Adrenal gland (tissue), 19 donors: ENCODE data around the gene C19orf18. TPM values are rescaled to one million over a fixed set of nuclear protein-coding genes. Genes with fewer than 3 reads are reported as not detected.

ENCODE experiments used
- DNase-seq, 7 donors: peaks; one replicate each; pipeline ENCODE4 v3.0.0-alpha.2; 2019 to 2020
- H3K27ac ChIP-seq, 5 donors: fragments of 200-600 bp; sonication (generic) in 4 of 5; 1 replicate in 3 of 5; 2 replicates in 2 of 5; pipeline versions ENCODE4 v1.5.1 to v1.8.0; 2016 to 2020; ENCODE audit warnings: mild to moderate bottlenecking in 1 of 5
- H3K27me3 ChIP-seq: fragments of 200-600 bp; 2 replicates; pipeline ENCODE4 v1.8.0; 2021
- H3K36me3 ChIP-seq, 2 donors: fragments of 200-600 bp; replicated peaks in 1 of 2; 1 replicate in 1 of 2; 2 replicates in 1 of 2; pipeline versions ENCODE4 v1.5.1 to v1.8.0; 2018 to 2022
- H3K4me1 ChIP-seq, 2 donors: fragments of 200-600 bp; replicated peaks in 1 of 2; 1 replicate in 1 of 2; 2 replicates in 1 of 2; pipeline versions ENCODE4 v1.5.1 to v1.8.0; 2018 to 2021
- H3K4me3 ChIP-seq, 4 donors: fragments of 200-600 bp; sonication (generic) in 3 of 4; one replicate each; pipeline ENCODE4 v1.5.1; 2016 to 2018
- H3K9me3 ChIP-seq, 3 donors: fragments of 200-600 bp; sonication (generic) in 1 of 3; replicated peaks in 1 of 3; 1 replicate in 2 of 3; 2 replicates in 1 of 3; pipeline versions ENCODE4 v1.5.1 to v1.8.0; 2016 to 2021
- POLR2A ChIP-seq, 2 donors: fragments of 450-650 bp; IDR thresholded peaks; one replicate each; pipeline ENCODE4 v1.6.1; 2017; ENCODE audit warnings: antibody characterized with exemption in 2 of 2, mild to moderate bottlenecking in 2 of 2, moderate library complexity in 1 of 2
- WGBS, 4 donors: extraction: QIAGEN DNeasy Blood & Tissue Kit in 2 of 4; methylation state at CpG; one replicate each; pipeline versions ENCODE4 v1.1.5 to v1.1.7; 2013 to 2017; 5-methylcytosine and 5-hydroxymethylcytosine counted together
- intact Hi-C, 2 donors: fragments of 100-400 bp; cut with DNase I; formaldehyde crosslinking; loops; one replicate each; pipeline versions ENCODE4 v1.14.1 to v1.15.0; 2022 to 2023
- long read RNA-seq, 10 donors: library from polyadenylated mRNA in 3 of 10; unstranded in 2 of 10; stranded (forward) in 1 of 10; transcript quantifications; one replicate each; pipeline ENCODE4 v2.0.0 and lab custom pipeline, GENCODE V29; 2021 to 2026
- polyA plus RNA-seq, 3 donors: library from polyadenylated mRNA; stranded (reverse); fragments of 200-250 nt in 2 of 3; fragments of 350-450 nt in 1 of 3; fragmentation: Illumina TruSeq in 1 of 3; extraction: RNeasy Lipid Tissue Mini Kit (QIAGEN cat#74804) in 1 of 3; gene quantifications; one replicate each; pipeline ENCODE4 v1.2.3, GENCODE V29; 2013 to 2014
- total RNA-seq, 9 donors: library from RNA; depleted of rRNA in 4 of 9; stranded (reverse); fragments of >200 nt in 4 of 9; fragments of 120-200 nt in 1 of 9; fragmentation: NEBNext Ultra II Directional in 1 of 9; extraction: Animal tissue kit (Norgen Biotek cat#: 25700) in 1 of 9; gene quantifications; one replicate each; pipeline versions ENCODE4 v1.1.0 to v1.2.4, GENCODE V29; 2013 to 2023
- TF ChIP-seq, protein P1 (sequence below), 6 experiments: fragments of 450-650 bp in 4 of 6; fragments of 200-600 bp in 2 of 6; sonication (generic) in 1 of 6; IDR thresholded peaks; 1 replicate in 5 of 6; 2 replicates in 1 of 6; pipeline versions ENCODE4 v1.5.1 to v1.8.0; 2016 to 2021; ENCODE audit warnings: antibody characterized with exemption in 6 of 6, mild to moderate bottlenecking in 2 of 6, moderate library complexity in 1 of 6
- donor health status: healthy with polysubstance abuse.
- donor health status: Bipolar disorder and iron deficiency.
- donor health status: DM: yes; HTN: yes; CAD: no.
- donor health status: DM: no; HTN: no; CAD: no.
- donor health status: DM: no; HTN: no; CAD: no.
- donor health status: DM: yes; HTN: yes; CAD: no.

The C19orf18 gene
- 1 to 10 TPM in 4 of 9 donors, under 1 TPM in 2, not detected in 3; 0.41 to 2.0 (median 1.1) TPM for total RNA-seq
- polyA plus RNA-seq: 10 to 100 TPM in 1 of 3 donors, 1 to 10 TPM in 2; 1.2 to 13.8 (median 4.1) TPM
- long read RNA-seq, donor 1: 0 reads
- long read RNA-seq, donor 2: 0 reads
- long read RNA-seq, donor 3: 0 reads
- long read RNA-seq, donor 4: 0 reads
- long read RNA-seq, donor 5: 0 reads
- long read RNA-seq, donor 6: 0 reads
- long read RNA-seq, donor 7: 0 reads
- long read RNA-seq, donor 8: 0 reads
- long read RNA-seq, donor 9: 0 reads
- long read RNA-seq, donor 10: 0 reads

GRCh38 chr19:57974434-57974833 is at the start of gene C19orf18:
Gene C19orf18 (minus strand): TSS chr19:57974534. CDS start chr19:57974432, 102 bp downstream.
- H3K4me1 ChIP-seq: no peaks in the 10 kb centered on the region
- intact Hi-C loops: loop anchor here in 1 of 2 donors (10.0 kb wide), 2 partner anchors 150 to 280 kb away; no protein-coding TSS in a partner anchor
- no peak for DNase-seq
- peaks cover 10 to 90% (median 25%) of the 10 kb centered on the region in 3 donors for H3K9me3 ChIP-seq
- no peak within 1 kb of the TSS for H3K27ac ChIP-seq
- no peaks in the 10 kb centered on the region for H3K27me3 ChIP-seq
- TF ChIP-seq POLR2A (IDR thresholded peaks at IDR 0.05): no peak
- TF ChIP-seq, protein P1, sequence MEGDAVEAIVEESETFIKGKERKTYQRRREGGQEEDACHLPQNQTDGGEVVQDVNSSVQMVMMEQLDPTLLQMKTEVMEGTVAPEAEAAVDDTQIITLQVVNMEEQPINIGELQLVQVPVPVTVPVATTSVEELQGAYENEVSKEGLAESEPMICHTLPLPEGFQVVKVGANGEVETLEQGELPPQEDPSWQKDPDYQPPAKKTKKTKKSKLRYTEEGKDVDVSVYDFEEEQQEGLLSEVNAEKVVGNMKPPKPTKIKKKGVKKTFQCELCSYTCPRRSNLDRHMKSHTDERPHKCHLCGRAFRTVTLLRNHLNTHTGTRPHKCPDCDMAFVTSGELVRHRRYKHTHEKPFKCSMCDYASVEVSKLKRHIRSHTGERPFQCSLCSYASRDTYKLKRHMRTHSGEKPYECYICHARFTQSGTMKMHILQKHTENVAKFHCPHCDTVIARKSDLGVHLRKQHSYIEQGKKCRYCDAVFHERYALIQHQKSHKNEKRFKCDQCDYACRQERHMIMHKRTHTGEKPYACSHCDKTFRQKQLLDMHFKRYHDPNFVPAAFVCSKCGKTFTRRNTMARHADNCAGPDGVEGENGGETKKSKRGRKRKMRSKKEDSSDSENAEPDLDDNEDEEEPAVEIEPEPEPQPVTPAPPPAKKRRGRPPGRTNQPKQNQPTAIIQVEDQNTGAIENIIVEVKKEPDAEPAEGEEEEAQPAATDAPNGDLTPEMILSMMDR (IDR thresholded peaks at IDR 0.05): no peak
- WGBS, 4 donors: 82 to 97% (median 95%) methylated on average over 4 of the region's 4 CpGs
- H3K36me3 ChIP-seq: peaks cover 0 to 5% of the 10 kb centered on the region in 2 donors
- H3K4me3 ChIP-seq: no peak within 1 kb of the TSS

- no peaks in the 10 kb centered on the region for H3K9me3 ChIP-seq
- TF ChIP-seq, protein P1 (IDR thresholded peaks at IDR 0.05): no peak
- TF ChIP-seq POLR2A (IDR thresholded peaks at IDR 0.05): no peak
- intact Hi-C loops: loop anchor here in 1 of 2 donors (5.0 kb wide), 1 partner anchor 135 kb away; no protein-coding TSS in a partner anchor
- no peaks in the 10 kb centered on the region for H3K4me1 ChIP-seq
- no peaks in the 10 kb centered on the region for H3K27me3 ChIP-seq
- WGBS, 4 donors: 69 to 75% (median 74%) methylated on average over 4 of the region's 4 CpGs
- H3K36me3 ChIP-seq: no peaks in the 10 kb centered on the region
- no peak overlapping the region for H3K27ac ChIP-seq
- no peak for DNase-seq
- no peak overlapping the region for H3K4me3 ChIP-seq
Observed at GRCh38 chr19:58022283-58022660, 47.9 kb upstream of the C19orf18 start.

DNA sequence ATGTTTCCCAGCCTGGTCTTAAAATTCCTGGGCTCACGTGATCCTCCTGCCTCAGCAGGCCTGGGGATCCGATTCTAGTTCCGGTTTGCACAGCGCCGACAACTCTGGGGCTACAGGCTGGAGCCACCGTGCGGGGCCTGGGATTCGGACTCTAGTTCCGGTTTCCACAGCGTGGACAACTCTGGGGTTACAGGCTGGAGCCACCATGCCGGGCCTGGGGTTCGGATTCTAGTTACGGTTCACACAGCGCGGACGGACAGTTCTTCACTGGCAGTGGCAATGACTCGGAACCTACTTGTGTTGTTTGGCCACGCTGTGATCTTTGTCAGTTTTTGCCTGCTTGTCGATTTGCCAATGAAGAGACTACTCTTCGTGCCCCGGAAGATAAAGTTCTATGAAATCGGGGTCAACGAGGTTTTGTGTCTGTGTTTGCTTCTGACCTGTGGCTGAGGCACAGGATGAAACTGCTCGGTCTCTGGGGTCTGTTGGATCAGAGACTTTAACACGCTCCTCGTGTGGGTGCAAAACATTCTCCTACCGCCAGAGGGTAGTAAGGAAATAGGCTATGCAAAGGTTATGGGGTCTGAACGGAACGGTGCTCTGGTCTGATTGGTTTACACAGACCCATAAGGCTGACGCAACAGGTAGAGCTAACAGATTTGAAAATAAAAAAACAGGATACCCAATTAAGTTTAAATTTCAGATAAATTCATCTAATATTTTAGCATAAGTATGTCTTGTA is 47.4 kb upstream of the C19orf18 start:
- H3K4me3 ChIP-seq: no peak overlapping the region
- no peaks in the 10 kb centered on the region for H3K36me3 ChIP-seq
- no peak overlapping the region for H3K27ac ChIP-seq
- no peaks in the 10 kb centered on the region for H3K4me1 ChIP-seq
- DNase-seq: peak; percentile 25 to 84 (median 40)
- H3K27me3 ChIP-seq: no peaks in the 10 kb centered on the region
- TF ChIP-seq, protein P1 (IDR thresholded peaks at IDR 0.05): peak in 5 of 6 experiments; percentile 52 to 68 (median 61)
- TF ChIP-seq POLR2A (IDR thresholded peaks at IDR 0.05): no peak
- intact Hi-C loops: loop anchor here in 1 of 2 donors (5.0 kb wide), 1 partner anchor 136 kb away; no protein-coding TSS in a partner anchor
- no peaks in the 10 kb centered on the region for H3K9me3 ChIP-seq
- WGBS, 4 donors: 47 to 57% (median 55%) methylated on average over 22 to 30 of the region's 30 CpGs

- TF ChIP-seq POLR2A (IDR thresholded peaks at IDR 0.05): no peak
- TF ChIP-seq, protein P1 (IDR thresholded peaks at IDR 0.05): no peak
- no peaks in the 10 kb centered on the region for H3K36me3 ChIP-seq
- no peaks in the 10 kb centered on the region for H3K27me3 ChIP-seq
- no peaks in the 10 kb centered on the region for H3K4me1 ChIP-seq
- H3K27ac ChIP-seq: no peak overlapping the region
- WGBS, 4 donors: 60 to 79% (median 66%) methylated on average over 6 to 7 of the region's 7 CpGs
- no peak overlapping the region for H3K4me3 ChIP-seq
- intact Hi-C loops: loop anchor here in 1 of 2 donors (5.0 kb wide), 1 partner anchor 137 kb away; no protein-coding TSS in a partner anchor
- H3K9me3 ChIP-seq: no peaks in the 10 kb centered on the region
- DNase-seq: no peak
Observed at GRCh38 chr19:58020129-58020528, 45.8 kb upstream of the C19orf18 start.
